NCI-H1092 (cell line): ENCODE results near the gene ZDHHC19.
"Not testable (repeated sequence)": the region's sequence is repeated elsewhere in the genome, so short reads cannot be mapped to it uniquely, and the experiment has no call there.

Experiments used
- DNase-seq: peaks from one replicate; lab custom pipeline; 2025; lab: John Stamatoyannopoulos, UW

Gene ZDHHC19, protein sequence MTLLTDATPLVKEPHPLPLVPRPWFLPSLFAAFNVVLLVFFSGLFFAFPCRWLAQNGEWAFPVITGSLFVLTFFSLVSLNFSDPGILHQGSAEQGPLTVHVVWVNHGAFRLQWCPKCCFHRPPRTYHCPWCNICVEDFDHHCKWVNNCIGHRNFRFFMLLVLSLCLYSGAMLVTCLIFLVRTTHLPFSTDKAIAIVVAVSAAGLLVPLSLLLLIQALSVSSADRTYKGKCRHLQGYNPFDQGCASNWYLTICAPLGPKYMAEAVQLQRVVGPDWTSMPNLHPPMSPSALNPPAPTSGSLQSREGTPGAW

DNA sequence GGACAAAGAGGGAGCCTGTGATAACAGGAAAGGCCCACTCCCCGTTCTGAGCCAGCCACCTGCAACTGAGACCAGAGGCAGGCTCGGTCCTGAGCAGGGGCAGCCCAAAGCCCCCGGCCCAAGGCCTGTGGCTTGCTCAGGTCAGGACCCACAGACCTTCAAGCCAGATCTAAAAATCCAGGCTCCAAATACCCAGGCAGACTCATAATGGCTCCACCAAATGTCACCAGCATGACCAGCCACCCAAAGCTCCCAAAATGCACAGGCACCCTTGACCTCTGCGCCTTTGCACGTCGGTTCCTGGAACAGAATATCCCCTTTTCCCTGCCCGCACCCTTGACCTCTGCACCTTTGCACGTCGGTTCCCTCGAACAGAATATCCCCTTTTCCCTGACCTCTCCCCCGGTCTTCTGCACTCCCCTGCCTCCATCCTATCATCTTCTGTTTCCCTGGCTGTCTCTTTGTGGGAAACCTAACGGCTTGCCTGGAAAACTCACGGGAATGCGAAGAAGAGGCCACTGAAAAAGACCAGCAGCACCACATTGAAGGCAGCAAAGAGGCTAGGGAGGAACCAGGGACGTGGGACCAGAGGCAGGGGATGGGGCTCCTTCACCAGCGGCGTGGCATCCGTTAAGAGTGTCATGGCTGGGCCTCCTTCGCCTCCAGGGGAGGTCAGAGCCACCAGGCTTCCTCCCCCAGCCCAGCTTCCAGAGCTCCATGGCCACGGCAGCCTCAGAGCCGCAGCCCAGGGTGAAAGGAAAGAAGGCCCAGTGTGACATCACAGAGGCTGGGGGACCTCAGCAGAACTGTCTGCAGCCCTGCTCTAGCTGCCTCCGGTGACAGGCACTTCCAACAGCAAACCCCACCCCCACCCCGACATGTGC lies at the start of gene ZDHHC19:
Gene ZDHHC19 (minus strand): TSS at position 728 of the 884 bp plus-strand sequence. CDS start 85 bp downstream, at position 643.
- DNase-seq = no peak

DNA sequence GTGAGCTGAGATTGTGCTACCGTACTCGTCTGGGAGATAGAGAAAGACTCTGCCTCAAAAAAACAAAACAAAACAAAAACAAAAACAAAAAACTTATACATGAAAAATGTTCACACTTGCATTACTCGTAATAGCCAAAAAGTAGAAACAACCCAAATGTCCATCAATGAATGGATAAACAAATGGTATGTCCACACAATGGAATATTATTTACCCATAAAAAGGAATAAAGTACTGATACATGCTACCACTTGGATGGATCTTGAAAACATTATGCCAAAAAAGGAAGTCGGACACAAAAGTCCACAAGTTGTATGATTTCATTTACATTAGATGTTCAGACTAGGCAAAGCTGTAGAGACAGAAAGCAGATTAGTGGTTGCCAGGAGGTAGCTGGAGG lies 49.6 kb upstream of the ZDHHC19 start:
- no peak for DNase-seq

DNA sequence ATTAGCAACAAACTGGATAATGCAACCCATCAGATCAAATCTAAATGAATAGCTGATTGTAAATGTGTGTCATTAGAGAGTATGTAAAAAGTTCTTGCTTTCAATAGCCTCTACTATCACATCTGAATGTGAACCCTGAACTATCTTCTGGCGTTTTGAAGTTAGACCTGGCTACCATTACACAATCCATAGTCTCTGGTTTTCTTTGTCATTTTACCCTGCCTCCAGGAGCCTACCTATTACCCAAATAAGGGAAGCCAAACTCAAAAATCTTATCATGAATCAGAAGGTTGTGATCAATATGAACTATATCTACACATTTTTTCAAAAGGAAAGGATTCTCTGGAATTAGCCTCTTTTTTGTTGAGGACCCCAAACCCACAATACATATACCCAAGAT lies 44.6 kb upstream of the ZDHHC19 start:
- DNase-seq = no peak

DNA sequence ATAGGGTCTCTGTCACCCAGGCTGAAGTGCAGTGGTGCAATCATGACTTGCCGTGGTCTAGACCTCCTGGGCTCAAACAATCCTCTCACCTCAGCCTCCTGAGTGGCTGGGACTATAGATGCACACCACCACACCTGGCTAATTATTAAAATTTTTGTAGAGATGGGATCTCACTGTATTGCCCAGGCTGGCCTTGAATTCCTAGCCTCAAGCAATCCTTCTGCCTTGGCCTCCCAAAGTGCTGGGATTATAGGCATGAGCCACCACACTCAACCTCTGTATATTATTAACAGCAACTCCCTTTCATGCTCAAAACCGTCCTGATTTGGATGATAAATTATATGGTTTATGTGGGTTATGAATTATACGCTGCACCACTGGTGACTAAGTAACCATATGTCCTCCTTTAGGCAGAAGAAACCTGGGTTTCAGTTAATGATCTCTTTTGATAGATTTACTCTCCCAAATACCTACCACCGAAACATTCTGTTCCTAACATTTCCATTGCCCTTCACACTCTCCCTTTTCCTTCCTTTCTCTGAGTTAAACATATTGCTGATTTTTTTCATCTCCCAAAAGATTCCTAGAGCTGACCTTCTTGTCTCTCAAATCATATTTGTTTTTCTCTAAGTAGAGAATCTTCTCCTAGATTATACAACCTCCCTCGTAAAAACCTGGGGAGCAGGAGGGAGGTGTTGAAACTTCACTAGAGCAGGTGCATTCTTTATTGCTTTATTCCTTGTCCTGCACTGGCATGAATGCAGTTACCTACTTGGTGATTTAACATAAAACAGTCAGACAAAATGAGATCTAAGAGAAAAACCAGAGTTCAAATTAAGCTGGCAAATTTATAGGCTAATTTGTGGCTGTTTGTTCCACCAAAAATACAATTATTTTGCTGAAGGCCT lies 43.4 kb upstream of the ZDHHC19 start:
- no peak for DNase-seq

DNA sequence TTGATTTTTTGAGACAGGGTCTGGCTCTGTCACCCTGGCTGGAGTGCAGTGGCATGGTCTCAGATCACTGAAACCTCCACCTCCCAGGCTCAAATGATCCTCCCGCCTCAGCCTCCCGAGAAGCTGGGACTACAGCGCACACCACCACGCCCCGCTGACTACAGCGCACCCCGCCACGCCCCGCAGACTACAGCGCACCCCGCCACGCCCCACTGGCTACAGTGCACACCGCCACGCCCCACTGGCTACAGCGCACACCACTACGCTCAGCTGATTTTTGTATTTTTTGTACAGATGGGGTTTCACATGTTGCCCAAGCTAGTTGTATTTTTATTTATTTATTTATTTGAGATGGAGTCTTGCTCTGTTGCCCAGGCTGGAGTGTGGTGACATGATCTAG lies 40.7 kb upstream of the ZDHHC19 start:
- DNase-seq = no peak

DNA sequence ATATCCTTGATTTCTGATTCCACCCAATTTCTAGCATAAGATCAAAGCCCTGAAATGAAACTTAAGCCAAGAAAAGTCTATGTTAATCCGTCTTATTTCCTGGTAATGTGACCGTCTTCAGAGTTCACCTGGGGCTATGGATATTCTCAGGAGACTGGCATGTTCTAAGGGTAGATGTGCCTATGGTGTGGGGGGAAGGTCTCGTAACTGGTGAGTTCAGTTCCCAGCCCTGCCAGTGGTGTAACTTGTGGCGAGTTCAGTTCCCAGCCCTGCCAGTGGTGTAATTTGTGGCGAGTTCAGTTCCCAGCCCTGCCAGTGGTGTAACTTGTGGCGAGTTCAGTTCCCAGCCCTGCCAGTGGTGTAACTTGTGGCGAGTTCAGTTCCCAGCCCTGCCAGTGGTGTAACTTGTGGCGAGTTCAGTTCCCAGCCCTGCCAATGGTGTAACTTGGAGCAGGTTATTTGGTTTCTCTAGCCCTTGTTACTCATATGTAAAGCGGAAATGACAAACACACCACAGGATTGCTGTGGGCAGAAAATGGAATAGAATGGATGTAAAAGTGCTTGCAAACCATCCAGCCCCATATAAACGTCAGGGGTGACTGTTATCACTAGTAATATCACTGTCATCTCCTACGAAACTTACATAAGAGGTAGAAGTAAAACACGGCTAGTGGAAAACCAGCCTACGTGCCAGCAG lies 35.6 kb upstream of the ZDHHC19 start:
- DNase-seq = no peak

DNA sequence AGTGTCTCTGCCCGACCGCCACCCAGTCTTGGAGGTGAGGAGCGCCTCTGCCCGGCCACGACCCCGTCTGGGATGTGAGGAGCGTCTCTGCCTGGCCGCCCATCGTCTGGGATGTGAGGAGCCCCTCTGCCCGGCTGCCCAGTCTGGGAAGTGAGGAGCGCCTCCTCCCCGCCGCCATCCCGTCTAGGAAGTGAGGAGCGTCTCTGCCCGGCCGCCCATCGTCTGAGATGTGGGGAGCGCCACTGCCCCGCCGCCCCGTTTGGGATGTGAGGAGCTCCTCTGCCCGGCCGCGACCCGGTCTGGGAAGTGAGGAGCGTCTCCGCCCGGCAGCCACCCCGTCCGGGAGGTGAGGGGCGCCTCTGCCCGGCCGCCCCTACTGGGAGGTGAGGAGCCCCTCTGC lies 33.0 kb upstream of the ZDHHC19 start:
- DNase-seq = not testable (repeated sequence)

DNA sequence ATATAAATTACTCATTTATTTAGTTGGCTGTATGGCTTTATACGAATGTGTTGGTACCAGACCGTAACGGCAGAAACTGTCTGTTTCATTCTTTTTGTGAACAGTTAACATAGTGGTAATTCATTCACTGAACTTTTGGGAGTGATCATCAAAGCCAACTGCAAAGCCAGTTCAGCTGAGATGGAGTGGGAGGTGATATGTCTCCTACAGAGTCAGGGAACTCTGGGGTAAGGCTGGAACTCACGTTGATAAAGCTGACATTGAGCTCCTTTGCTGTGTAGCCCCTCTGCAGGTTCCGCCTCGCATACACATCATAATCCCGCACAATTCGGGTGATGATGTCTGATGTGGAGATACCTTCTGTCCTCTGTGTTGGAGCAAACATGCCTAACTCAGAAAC lies 30.5 kb upstream of the ZDHHC19 start:
- no peak for DNase-seq

DNA sequence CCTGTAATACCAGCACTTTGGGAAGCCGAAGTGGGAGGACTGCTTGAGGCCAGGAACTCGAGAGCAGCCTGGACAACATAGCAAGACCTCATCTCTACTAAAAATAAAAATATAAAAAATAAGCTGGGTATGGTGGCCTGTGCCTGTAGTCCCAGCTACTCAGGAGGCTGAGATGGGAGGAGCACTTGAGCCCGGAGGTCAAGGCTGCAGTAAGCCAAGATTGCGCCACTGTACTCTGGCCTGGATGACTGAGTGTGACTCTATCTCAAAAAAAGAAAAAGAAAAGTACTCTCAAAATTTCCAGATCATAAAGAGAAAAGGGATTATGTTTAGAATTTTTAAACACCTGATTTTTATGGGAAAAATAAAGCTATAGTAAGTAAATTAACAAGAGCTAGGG lies 29.2 kb upstream of the ZDHHC19 start:
- no peak for DNase-seq

DNA sequence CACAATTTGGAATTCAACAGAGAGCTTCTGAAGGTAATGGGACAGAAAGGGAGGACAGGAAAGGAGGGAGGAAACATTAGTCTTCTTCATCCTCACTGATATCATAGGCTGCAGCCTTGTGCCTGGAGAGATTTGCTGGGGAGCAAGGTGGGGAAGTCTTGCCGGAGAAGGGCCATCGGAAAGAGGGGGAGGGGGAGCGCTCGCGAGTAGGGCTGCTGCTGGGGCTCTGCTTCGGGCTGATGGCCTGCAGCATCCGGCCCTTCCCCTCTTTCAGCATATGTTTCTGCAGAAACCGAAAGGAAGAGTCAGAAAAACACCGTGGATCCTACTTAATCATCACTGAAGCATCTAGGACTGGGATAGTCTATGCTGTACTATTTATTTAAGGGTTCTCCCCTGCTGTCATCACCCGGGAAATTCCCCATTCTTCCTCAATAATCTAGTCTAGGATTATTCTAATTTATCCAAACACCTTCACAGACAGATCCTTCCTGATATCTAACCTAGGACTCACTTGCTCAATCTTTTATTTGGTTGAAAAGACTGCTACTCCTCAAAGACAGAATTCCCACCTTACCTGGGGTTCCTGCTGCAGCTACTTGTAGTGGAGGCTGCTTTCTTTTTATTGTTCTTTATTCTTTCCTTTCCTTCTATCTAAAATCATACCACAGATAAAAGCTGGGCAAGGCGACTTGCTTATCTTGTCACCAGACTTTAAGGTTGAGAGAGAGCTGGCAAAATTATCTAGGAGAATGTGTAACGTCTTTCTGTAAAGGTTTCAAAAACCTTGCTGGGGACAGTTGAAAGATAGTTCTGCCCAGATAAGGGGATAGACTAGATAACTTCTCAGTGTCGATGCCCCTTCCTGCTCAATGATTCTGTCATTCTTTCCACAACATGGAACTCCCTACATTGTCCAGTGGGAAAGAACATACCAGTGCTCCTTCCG lies 27.7 kb upstream of the ZDHHC19 start:
- no peak for DNase-seq

DNA sequence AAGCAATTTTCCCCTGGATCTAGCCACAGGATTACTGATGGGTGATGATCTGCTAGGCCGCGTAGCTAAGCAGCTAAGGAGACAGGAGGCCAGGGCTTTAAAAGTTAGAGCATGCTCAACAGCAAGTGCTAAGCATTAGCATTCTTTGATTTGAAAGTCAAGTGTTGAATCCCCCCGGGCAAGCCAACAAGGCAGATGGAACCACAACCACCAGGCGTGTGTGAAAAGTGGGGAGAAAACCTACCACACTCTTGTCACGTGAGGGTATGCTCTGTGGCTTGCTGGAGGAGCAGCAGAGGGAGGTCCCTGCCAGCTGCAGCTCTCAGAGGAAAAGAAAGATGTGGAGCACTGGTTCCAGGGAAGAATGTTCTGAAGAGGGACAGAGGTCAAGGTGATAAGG lies 26.0 kb upstream of the ZDHHC19 start:
- no peak for DNase-seq

DNA sequence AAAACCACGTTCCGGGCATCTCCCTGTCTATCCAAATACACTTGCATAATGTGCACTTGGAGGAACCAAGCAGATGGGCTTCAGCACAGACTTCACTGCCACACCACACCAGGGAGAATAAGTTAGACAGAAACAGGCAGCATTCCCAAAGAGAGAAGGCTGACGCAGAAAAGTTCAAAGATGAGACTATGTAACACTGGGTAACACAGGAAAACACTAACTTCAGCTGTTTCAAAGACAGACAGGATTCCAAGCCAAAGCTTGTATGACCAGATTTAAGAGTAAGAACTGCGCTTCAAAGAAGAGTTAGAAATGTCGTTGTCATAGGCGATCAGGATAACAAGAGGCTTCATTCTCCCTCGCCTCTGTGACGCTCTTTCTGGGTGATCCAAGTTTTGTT lies 25.0 kb upstream of the ZDHHC19 start:
- DNase-seq = no peak

DNA sequence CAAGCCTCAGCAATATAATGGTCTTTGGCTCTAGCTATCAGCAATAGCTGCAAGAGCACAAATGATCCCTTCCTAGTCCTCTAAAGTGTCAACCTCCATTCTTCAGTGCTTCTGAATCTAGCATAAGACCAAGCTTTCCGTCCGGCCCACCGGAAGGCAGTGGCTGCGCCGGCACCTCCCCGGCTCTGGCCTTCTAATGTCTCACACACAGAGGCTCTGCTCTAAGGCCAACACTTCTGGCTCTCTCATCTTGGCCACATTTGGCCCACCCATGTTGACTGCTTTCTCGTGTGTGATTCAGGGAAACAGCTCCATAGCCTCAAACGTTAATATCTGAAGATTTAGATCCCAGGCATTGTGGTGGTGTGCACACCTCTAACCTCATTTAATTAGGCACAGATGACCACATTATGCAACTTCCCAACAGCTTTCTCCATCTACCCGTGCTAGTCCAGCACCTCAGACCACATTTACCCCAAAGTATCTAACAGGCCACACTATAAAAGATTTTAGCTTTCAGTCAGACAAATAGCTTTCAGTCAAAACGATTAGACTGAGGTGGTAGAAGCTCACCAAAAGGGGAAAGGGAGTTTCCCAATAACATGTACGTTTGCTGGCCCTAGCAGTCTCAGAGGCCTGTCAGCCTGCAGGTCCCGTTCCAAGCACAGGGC lies 24.4 kb upstream of the ZDHHC19 start:
- no peak for DNase-seq

DNA sequence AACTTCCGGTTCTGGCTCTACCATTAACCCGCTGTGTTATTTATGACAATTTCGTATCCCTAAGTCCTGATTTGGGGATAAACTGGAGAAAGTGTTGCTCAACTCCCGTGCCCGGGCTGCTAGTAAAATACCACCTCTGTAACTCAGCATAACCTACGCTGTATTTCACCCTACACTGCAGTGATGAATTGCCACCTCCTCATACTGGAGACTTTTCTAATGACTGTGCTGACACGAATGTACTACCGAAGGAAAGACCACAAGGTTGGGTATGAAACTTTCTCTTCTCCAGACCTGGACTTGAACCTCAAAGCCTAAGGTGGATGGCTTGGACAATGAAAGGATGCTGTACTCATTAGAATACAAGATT lies 21.7 kb upstream of the ZDHHC19 start:
- no peak for DNase-seq

DNA sequence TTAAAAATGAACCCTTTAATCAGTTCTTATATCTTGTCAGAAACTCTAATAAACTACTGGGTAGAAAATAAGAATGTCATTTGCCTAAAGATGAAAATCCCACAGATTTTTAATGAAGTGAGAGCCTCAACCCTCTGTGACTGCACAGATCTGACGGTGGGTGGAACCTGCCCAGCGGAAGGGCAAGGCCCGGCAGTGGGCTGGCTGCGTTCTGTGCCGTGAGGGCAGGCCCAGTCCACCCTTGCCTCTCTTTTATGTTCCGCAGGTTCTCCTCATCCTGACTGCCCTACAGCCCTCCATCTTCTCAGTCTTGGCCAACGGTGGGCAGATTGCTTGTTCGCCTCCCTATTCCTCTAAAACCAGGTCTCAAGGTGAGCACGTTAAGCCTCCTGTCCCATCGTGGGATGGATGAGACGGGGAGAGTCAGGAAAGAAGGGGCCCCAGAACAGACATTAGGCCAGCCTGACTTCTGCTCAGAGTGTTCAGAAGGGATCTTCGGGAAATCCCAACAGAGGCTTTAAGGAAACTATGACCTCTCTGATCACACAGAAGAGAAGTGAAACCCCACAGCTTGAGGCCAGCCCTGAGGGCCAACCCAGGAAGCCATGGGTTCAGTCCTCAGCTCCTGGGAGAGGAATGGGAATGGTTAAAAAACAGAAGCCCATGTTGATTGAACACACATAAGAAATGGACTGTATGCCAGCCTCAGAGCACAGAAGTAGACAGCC lies 21.1 kb upstream of the ZDHHC19 start:
- DNase-seq = no peak

DNA sequence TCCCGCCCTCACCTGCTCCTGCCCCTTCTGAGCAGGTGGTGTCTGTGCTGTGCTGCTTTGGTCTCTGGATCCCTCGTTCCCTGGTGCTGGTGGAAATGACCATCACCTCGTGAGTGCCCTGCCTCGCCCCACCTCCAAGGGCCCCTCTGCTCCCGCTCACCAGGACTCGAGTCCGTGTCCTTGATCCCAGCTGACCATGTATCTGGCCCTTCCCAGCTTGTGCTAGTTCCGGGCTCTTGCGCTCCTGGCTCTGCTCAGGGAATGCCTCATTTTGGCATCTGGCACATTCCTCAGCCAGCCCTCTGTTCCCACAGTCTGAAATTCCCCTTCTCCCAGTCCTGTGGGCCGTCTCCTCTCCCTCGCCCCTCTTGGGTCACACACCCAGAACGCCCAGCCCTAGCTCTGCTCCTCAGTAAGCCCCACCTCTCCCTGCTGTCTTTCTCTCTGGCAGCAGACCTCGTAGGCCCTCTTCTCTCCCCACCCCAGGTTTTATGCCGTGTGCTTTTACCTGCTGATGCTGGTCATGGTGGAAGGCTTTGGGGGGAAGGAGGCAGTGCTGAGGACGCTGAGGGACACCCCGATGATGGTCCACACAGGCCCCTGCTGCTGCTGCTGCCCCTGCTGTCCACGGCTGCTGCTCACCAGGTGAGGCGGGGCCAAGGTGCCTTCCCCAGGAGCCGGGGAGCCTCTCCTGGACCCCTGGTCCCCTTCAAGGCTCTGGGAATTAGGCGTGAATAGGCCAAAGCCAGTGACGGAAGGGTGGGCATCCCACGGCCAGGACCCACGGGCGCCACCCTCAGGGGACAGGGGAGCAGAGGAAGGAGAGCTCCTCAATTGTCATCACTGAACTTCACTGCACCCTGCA lies 16.7 kb upstream of the ZDHHC19 start:
- no peak for DNase-seq

DNA sequence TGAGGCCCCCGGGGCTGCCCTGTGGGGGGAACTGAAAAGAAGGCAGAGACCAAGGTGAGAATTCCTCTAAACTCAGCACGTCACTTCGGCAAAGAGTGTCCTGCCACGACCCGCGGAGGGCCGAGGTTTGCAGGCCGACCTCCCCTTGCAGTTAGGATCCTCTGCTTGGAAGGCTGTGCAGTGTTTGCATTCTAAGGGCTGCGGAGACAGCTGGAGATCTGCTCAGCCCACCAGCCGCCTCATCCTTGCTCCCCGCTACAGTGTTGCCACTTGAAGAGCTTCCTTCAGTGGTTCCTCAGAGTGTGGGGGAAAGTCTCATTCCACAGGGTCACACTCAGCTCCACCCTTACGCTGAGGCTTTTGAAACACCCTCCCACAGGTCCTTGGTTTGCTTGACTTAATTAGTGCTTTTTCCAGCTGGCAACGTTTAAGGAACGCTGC lies 15.9 kb upstream of the ZDHHC19 start:
- DNase-seq = no peak

DNA sequence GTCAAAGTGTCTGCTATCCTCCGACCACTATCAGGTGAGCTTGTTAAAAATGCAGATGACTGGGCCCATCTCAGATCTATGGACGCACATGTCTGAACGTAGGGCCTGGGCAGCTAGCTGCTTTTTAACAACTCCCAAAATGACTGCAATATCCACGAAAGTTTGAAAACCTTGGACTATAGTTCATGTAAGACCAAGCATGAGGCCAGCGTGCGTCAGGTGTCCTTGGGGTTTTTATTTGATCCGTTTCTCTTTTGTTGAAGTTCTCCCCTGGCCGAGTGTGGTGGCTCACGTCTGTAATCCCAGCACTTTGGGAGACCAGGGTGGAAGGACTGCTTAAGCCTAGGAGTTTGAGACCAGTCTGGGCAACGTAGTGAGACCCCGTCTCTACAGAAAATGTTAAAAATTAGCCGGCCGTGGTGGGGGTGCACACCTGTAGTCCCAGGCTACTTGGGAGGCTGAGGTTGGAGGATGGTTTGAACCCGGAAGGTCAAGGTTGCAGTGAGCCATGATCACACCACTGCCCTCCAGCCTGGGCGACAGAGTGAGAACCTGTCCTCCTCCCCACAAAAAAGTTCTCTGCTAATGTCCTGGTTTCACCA lies 14.7 kb upstream of the ZDHHC19 start:
- no peak for DNase-seq
